GM21576 (cell line): ENCODE data around the gene CPNE9.

Experiments used
- ATAC-seq: cut with Tn5 transposase; IDR thresholded peaks from one replicate; pipeline ENCODE4 v1.9.1; 2021; ENCODE audit warnings: mild to moderate bottlenecking, moderate library complexity; ENCODE audit not compliant: unreplicated experiment

Gene CPNE9, protein sequence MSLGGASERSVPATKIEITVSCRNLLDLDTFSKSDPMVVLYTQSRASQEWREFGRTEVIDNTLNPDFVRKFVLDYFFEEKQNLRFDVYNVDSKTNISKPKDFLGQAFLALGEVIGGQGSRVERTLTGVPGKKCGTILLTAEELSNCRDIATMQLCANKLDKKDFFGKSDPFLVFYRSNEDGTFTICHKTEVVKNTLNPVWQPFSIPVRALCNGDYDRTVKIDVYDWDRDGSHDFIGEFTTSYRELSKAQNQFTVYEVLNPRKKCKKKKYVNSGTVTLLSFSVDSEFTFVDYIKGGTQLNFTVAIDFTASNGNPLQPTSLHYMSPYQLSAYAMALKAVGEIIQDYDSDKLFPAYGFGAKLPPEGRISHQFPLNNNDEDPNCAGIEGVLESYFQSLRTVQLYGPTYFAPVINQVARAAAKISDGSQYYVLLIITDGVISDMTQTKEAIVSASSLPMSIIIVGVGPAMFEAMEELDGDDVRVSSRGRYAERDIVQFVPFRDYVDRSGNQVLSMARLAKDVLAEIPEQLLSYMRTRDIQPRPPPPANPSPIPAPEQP

DNA sequence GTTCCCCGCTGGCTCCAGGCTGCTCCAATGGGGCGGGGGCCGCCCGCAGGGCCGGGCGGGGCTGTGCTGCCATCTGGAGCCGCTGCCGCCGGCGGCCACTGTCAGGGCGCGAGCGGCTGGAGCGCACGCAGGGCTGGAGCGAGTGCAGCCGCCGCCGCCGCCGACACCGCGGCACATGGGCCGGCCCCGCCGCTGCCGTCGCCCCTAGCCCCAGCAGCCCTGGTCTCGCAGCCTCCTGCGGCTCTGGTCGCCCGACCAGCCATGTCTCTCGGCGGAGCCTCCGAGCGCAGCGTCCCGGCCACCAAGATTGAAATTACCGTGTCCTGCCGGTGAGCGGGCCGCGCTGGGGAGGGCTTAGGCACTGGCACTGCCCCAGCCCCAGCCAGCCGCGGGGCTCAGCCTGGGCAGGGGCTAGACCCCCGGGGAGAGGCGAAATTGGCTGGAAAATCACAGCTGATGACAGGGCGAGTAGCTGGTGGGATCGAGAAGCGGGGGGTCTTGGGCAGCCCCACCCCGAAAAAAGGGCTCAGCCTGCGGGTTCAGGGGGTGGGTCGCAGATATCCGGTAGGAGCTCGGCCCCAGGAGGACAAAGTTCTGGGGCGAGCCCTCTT lies at the start of gene CPNE9:
Gene CPNE9, plus strand, starts transcription at position 98 of the 611 bp plus-strand sequence. Its CDS starts 164 bp downstream, at position 262.
- no peak for ATAC-seq

DNA sequence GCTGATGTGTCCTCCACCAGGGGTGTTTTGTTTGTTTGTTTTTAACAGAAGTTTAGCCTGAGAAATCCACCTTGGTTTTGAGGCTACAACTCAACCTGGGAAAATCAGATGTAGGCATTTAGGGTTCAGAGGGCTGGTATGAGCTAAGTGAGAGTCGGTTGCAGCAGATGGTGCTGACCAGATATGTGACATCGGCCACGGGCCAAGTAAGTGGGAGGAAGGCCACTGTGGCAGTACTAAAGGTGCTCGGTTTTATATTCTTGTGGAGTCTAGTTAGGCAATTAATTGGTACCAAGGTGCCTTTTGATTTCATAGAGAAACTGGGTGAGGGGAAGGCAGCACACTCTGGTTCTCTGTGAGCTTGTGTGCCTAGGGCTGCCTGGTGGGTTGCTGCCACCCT lies 43.8 kb upstream of the CPNE9 start:
- no peak for ATAC-seq

DNA sequence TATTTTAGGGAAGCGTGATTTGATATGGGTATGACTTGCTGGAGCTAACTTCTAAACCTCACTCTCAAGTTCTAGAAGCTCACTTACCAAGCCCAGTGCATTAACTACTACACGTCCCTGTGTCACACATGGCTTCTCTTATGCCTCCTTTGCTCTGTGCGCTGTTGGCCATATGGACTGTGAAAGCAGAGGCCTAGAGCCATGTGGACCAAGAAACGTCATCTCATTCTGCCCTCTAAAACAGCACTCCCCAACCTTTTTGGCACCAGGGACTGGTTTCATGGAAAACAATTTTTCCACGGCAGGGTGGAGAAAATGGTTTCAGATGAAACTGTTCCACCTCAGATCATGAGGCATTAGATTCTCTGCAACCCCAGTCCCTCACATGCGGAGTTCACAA lies 42.7 kb upstream of the CPNE9 start:
- no peak for ATAC-seq

DNA sequence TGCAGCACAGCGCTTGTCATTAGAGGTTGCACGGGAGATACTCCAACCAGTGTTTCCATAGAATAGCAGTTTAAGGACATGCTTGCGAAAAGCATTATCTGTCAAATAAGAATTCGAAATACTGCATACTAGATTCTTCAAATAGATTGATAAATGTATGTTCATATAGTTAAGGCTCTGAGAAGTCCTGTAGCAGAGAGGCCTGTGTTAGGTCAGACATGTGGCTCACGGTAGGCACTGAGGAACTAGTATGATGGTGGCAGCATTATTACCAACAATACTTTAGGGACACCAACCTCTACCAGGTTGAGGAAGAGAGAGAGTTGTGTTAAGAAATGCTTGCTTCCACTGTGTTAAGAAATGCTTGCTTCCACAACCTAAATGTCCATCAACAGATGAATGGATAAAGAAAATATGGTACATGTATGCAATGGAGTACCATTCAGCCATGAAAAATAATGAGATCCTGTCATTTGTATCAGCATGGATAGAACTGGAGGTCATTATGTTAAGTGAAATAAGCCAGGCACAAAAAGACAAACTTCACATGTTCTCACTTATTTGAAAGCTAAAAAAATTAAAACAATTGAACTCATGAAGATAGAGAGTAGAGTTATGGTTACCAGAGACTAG lies 39.4 kb upstream of the CPNE9 start:
- no peak for ATAC-seq

DNA sequence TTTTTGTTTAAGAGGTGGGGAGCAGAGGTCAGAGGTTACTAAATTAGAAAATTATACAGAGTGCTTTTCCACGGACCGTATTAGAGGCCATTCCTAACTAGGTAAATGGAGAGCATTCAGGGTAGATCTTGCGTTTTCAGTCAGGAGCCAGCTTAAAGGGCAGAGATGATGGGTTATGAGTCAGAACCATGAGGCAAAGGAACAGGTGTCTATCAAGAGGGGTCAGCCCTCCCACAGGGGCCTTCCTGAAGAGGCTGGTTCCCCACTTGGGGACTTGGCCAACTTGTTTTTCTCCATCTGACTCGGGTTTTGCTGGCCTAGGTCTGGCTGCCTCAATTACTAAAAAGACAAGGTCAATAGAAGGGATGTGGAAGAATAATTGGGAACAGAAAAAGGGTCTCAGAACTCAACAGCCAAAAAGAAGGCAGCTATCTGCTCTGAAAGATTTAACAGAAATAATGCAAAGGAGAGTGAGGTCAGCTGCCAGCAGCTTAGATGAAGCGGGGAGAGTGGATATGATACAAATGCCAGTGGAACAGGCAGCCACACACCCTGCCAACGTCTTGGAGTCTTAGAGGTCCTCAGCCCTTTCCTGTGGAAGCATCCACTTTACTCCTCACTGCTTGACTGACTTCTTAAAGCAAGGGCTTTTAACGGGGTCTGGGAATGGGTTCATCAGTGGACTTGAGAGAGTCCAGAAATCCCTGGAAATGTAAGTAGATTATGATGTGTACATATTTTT lies 36.8 kb upstream of the CPNE9 start:
- no peak for ATAC-seq

DNA sequence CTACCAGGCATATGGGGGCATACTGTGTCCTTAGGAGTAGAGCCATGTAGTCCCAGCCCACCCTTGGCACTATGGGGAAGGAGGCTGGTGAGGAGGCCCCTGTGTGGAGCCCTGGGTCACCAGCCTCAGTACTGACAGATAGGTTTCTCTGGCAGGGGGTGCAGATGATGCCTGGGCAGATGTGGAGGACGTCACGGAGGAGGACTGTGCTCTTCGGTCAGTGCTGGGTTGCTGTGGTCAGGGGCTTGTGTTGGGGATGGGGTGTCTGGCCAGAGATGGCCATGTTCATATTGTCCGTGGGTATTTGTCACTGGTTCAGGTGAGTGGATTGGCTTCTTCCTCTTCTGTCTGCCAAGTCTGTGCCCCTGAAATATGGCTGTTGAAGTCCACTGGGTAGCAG lies 34.4 kb upstream of the CPNE9 start:
- ATAC-seq: no peak

DNA sequence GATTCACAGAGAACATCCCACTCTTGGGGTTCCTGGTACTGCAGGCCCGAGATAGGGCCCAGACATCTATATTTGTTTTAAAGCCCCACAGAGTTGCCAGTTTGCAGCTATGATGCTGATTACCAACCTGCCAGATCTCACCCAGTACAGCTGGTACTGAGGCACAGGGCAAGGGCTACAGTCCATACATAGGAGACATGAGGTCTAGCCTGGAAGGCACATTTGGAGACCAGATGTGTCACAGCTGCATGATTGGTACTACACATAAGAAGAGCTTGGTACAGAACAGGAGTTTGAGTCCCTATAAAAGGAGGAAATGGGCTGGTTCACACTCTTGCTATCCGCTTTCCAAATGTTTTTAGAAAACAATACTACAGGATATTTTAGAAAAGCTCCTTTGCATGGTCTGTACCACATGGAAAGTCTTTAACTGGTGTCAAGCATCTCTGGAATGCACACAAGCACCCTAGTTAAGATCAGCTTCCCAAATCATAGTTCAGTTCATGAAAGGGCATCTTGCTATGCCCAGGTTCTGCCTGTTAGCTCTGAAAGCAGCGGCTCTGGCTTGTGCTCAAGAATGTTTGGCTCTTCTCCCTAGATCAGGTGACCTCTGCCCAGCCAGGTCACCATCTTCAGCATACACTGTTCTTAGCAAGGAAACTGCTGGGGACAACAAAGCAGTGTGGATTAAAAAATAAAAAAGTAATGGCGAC lies 33.8 kb upstream of the CPNE9 start:
- no peak for ATAC-seq

DNA sequence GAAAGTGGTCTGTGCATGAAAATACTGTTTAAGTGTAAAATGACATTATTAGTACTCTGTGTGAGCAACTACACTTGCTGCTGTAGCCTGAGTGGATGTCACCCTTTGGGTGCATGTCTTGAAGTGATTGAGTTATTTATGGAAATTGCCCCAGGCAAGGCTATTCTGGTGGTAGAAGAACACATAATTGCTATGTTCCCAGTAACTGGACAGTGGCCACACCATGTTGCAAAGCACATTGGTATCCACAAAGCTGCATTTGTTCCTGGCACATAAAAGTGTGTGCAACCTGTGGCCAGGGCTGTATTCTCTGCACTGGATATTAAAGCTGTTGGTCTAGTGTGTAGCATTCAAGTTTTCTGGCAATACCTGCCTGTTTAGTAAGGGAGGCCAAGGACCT lies 30.6 kb upstream of the CPNE9 start:
- ATAC-seq: no peak

DNA sequence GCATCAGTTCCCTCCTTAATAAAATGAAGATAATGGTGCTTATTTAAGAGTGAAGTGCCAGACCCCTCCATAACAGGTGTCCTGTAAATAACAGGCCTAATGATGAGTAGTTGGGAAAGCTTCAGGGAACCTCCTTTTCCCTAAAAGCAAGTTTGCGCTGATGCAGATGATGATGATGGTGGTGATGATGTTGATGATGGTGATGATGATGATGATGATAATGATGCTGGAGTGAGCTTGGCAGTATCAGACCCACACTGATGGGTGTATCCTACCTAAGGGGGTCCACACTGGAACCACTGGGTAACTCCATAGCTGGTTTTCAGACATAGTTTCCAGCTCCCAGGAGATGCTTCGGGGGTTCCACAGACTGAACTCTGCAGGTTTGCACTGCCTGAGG lies 29.9 kb upstream of the CPNE9 start:
- no peak for ATAC-seq

DNA sequence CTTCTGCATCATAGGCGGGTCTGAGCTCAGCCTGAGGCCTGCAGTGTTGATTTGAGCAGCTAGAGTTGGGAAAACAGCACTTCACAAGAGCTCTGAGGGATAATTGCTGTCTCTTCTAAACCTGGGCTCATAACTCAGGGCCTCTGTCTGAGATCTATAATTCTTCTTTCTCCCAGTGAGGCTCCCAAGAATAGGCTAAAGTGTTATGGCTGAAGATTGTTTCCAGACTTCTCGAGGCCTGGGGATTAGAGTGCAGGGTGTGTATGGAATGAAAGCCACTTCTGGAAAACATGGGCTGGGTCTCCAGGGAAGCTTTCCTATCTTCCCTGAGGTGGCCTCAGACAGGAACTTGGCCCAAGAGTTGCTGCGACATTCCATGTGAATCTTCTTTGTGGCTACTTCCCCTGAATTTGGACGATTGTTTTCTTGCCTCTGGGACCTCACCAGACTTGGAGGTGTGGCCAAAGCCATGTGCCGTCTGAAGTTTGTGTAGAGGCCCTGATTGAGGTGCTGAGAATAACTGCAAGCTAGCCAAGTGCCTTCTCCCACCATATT lies 27.8 kb upstream of the CPNE9 start:
- no peak for ATAC-seq

DNA sequence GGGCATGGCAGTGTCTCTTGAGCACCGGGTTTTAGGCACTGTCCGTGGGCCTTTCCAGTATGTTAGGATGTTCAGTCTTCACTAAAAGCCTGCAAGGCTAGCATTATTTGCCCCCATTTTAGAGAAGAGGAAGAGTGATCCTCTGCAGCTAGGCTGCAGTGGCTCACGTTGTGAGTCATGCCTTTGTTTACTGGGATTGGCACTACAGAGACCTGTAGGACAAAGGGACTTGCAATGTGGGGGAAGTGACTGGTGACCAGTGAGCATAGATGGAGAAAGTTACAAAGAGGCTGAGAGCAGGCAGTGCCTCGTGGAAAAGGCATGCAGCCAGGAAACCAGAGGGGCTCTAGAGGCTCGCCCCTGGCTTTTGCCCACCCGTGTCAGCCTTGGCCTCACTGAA lies 26.8 kb upstream of the CPNE9 start:
- ATAC-seq: no peak

DNA sequence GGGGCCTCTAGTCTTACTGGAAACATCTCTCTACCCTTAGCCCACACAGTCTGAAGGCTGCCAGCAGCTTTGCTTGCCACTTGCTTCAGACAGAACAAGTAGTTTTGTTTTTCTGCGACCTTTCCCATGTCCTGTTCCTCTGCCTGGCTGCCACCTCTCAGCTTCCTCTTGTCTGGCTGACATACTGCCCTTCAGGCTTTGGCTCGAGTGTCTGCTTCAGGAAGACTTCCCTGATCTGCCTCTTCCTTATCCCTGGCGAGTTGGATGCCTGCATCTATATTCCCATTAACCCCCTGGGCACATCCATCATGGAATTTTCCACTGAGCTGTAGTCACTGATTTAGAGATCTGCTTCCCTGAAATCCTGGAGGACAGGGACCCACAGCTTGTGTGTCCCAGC lies 25.1 kb upstream of the CPNE9 start:
- no peak for ATAC-seq

DNA sequence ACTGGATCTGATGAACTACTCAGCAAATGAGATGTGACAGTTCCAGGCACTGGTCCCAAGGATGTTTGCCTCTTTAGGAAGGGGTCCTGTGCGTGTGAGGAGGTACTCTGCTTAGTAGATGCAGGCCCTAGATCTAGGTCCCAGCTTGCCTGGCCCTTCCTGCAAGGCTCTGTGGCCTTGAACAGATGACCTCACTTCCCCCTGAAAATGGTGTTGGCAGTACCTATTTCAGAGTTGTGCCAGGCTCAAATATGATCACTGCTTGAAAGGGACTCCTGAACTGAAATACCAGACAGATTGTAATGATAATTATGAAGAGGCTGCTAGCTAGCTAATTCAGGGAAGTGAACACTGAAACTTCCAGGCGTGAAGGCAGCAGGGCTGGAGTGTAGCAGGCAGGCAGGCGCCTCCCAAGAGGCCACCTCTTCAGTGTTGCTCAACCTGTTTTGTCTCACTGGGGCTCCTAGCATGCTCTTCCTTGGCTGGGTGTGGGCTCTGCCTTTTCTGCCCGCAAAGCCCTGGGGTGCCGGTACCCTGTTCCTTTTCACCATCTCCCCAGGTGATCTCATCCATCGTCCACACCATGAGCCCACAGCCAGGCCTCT lies 24.1 kb upstream of the CPNE9 start:
- no peak for ATAC-seq

DNA sequence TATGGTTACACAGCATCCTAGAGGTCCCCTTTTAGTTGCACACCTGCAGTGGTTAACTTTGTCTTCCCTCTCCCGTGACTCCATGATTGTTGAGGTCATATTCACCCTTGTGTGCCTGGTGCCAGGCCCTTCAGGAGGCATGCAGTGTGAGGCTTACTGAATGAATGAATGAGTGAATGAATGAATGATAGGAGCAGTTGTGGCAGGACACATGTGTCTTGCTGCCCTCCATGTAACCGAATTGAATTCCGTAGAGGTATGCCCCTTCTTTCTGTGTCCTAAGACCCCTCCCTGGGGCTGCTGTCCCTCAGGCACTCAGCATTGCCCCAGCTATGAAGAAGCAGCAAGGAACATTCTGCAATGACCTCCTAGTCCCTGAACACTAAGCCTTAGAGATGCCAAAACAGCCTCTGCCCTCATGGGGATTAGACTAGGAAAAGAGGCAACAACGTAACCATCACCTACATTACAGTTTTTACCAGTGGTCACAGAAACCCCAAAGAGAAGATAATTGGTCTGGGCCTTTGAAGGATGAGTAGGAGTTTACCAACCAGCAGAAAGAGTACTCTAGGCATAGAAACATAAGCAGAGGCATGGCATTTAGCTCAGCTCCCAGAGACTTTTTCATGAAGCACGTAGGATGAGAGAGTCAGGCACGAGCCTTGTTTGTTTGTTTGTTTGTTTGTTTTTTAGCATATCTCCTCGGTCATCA lies 22.5 kb upstream of the CPNE9 start:
- no peak for ATAC-seq

DNA sequence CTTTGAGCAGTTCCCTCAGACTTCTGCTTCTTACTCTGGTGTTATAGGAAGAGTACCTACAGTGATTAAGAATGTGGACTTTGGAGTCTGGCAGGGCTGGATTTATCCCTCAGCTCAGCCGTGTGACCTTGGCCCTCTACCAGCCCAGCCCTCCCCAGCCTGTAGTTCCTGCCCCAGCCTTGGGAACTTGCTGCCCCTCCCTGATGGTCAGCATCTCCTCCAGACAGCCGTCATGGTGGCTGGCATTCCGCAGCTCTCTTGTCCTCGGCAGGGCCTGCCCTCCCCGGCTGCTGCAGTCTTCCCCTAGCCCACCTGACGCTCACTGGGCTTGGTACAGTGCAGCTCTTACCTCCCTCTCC lies 21.9 kb upstream of the CPNE9 start:
- no peak for ATAC-seq

DNA sequence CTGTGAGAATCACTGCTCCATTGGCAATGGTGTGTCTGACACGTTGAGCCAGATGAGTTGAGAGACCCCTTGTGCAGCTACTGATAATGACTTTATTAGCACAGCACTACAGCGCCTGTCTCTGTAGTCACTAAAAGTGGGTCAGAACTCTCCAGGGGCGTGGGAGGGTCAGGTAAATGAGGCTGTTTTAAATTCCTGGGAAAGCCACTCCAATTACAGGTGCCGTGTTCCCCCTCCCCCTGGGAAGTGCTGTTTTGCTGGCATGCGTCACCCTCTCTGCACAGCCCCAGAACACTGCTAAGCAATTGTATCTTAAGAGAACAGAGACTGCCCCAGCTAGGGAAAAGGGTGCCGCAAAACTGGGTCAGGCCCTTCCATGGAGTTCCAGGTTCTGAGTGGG lies 21.5 kb upstream of the CPNE9 start:
- ATAC-seq: no peak

DNA sequence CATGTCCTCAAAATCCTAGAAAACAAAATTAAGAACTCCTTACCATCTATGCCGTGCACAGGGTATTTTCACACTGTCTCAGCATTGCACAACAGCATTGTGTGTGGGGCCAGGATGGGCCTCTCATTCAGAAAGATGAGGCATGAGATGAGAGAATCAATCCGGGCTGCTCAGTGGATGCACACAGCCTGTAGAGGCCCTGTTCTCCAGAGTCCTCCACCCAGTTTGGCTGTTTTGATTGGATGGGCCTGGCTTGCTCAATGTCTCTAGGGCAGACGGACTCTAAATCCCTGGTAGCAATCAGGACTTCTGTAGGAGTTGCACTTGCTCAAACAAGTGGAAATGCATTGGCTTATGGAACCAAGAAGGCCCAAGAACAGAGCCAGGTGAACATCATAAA lies 20.2 kb upstream of the CPNE9 start:
- no peak for ATAC-seq

DNA sequence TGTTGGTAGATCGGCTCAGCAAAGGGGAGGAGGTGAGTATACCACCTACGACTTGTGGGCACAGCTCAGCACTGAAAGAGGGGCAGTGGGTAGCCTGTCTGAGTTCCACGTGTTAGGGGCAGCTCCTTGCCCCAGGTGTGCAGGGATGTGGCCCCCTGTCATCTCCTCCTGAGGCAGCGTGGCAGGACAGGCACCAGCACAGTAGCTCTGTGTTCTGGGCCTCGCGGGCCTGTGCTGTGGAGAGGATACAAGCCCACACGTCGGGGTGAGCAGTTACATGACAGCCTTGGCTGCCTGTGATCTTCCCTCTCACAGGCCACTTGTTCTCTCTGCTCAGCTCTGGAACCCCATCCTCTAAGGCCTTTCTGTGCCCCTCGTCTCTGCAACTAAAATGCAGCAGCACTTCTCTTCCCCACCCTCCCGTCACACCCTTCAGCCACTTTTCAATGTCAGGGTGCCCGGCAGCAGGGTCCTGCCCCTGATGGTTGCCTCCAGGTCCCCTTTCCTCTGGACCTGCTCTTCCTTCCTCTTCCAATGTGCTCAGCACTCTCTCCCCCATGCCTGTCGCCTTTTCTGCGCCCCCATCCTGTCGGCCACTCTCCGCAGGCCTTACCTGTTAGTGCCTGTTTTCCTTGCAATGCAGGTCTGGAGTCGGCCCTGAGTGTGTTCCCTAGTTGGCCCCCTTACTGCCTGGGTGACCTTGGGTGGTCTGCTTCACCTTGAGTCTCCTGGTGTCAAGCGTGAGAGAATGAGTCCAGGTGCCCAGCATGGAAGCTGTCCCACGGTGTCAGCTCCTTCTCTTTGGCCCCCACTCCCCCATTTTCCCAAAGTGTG lies 18.2 kb upstream of the CPNE9 start:
- ATAC-seq: no peak
